HG03060 (cell line): ENCODE data around the gene PLEKHA7.

Source experiments
- ATAC-seq: cut with Tn5 transposase; IDR thresholded peaks from one replicate; pipeline ENCODE4 v1.9.1; 2021; ENCODE audit warnings: low read depth, moderate number of reproducible peaks; ENCODE audit not compliant: unreplicated experiment

The PLEKHA7 gene

GRCh38 chr11:16799221-16799620 is 215.0 kb downstream of the PLEKHA7 start:
- ATAC-seq = no peak

GRCh38 chr11:16797776-16798175 is 216.4 kb downstream of the PLEKHA7 start:
- no peak for ATAC-seq

GRCh38 chr11:16796311-16796710 is 217.9 kb downstream of the PLEKHA7 start:
- ATAC-seq = no peak

- ATAC-seq = no peak
These were observed 219.1 kb downstream of the PLEKHA7 start for GRCh38 chr11:16795146-16795545.

GRCh38 chr11:16794047-16794818 is 220.0 kb downstream of the PLEKHA7 start:
- no peak for ATAC-seq

GRCh38 chr11:16793511-16793910 is 220.7 kb downstream of the PLEKHA7 start:
- no peak for ATAC-seq

- no peak for ATAC-seq
These were observed 221.2 kb downstream of the PLEKHA7 start for GRCh38 chr11:16793009-16793408.

- no peak for ATAC-seq
These were observed 221.8 kb downstream of the PLEKHA7 start for GRCh38 chr11:16792426-16792825.

- ATAC-seq = no peak
These were observed 222.8 kb downstream of the PLEKHA7 start for GRCh38 chr11:16791191-16791961.

GRCh38 chr11:16790486-16791190 is 223.6 kb downstream of the PLEKHA7 start:
- ATAC-seq = no peak

- no peak for ATAC-seq
These were observed 224.4 kb downstream of the PLEKHA7 start for GRCh38 chr11:16789560-16790485.

GRCh38 chr11:16789063-16789420 is 225.2 kb downstream of the PLEKHA7 start:
- no peak for ATAC-seq

GRCh38 chr11:16788141-16789062 is 225.8 kb downstream of the PLEKHA7 start:
- no peak for ATAC-seq

GRCh38 chr11:16787035-16787742 is 227.0 kb downstream of the PLEKHA7 start:
- no peak for ATAC-seq

- ATAC-seq = no peak
These were observed 228.1 kb downstream of the PLEKHA7 start for GRCh38 chr11:16786131-16786530.

GRCh38 chr11:16785520-16786128 is 228.6 kb downstream of the PLEKHA7 start:
- ATAC-seq = peak; percentile 86

GRCh38 chr11:16784666-16785065 is 229.5 kb downstream of the PLEKHA7 start:
- ATAC-seq = no peak

- ATAC-seq = no peak
These were observed 230.1 kb downstream of the PLEKHA7 start for GRCh38 chr11:16784097-16784496.
